KMS-11 (cell line): ENCODE data around the gene IL1R1.

Experiments used
- H2AFZ ChIP-seq: fragments of 200-600 bp; sonication (generic); 2 replicates; pipeline ENCODE4 v1.6.1; 2016; ENCODE audit warnings: antibody characterized with exemption, mixed run types, low read depth
- H3K27ac ChIP-seq: fragments of 200-600 bp; sonication (generic); 2 replicates; pipeline ENCODE4 v1.6.1; 2016; ENCODE audit warnings: mild to moderate bottlenecking, mixed run types
- H3K27me3 ChIP-seq: fragments of 200-600 bp; sonication (generic); 2 replicates; pipeline ENCODE4 v1.6.1; 2017; ENCODE audit warnings: mild to moderate bottlenecking, low read depth, mixed run types, moderate library complexity; ENCODE audit not compliant: insufficient read depth
- H3K36me3 ChIP-seq: fragments of 200-600 bp; sonication (generic); 2 replicates; pipeline ENCODE4 v1.6.1; 2017; ENCODE audit warnings: mild to moderate bottlenecking, mixed run types; ENCODE audit not compliant: insufficient read depth
- H3K4me1 ChIP-seq: fragments of 200-600 bp; sonication (generic); 2 replicates; pipeline ENCODE4 v1.6.1; 2016; ENCODE audit warnings: mild to moderate bottlenecking, low read depth, mixed run types; ENCODE audit not compliant: poor library complexity, severe bottlenecking
- H3K4me2 ChIP-seq: fragments of 200-600 bp; sonication (generic); 2 replicates; pipeline ENCODE4 v1.7.0; 2016; ENCODE audit warnings: mild to moderate bottlenecking, mixed run types
- H3K4me3 ChIP-seq: fragments of 200-600 bp; sonication (generic); IDR thresholded peaks from 2 replicates; pipeline ENCODE4 v1.6.1; 2017; ENCODE audit warnings: low read depth, low read length, mixed read lengths; ENCODE audit not compliant: insufficient read depth
- H3K79me2 ChIP-seq: fragments of 200-600 bp; sonication (generic); 2 replicates; pipeline ENCODE4 v1.6.1; 2016; ENCODE audit warnings: low read depth, mixed run types; ENCODE audit not compliant: insufficient read depth
- H3K9ac ChIP-seq: fragments of 200-600 bp; sonication (generic); 2 replicates; pipeline ENCODE4 v1.6.1; 2016; ENCODE audit warnings: mild to moderate bottlenecking, mixed run types
- H4K20me1 ChIP-seq: fragments of 200-600 bp; sonication (generic); 2 replicates; pipeline ENCODE4 v1.6.1; 2016; ENCODE audit warnings: mild to moderate bottlenecking, mixed run types; ENCODE audit not compliant: insufficient read depth
- TF ChIP-seq, protein P1 (sequence below): fragments of 200-600 bp; sonication (generic); conservative IDR thresholded peaks from 2 replicates; pipeline ENCODE4 v1.6.1; 2017; ENCODE audit warnings: low read depth, mild to moderate bottlenecking, antibody characterized with exemption, low read length, moderate library complexity, mixed read lengths

The IL1R1 gene

DNA sequence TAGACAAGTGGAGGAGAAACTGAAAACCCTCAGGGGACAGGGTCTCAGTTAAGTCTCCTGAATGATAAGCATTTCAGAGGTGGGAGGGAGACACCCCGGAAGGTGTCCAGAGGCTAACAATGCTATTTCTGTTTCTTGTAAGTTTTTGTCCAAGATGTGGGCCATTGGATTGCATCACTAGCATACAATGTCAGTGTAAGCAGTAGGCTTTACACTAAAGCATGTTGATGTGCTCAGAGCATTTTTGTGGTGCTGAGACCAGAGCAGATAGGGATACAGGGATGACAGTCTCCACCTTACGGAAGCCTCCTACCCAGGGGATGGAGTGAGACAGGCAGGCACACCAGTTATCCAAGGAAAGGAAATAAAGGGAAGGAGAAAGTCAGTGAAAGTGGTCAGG, 2.2 kb upstream of the IL1R1 start:
- Histone ChIP-seq H3K4me3 (no peak overlapping the region), H3K36me3 (no peaks in the 10 kb centered on the region), H4K20me1 (no peaks in the 10 kb centered on the region), H2AFZ (no peak overlapping the region), H3K9ac (no peak overlapping the region), H3K4me1 (no peaks in the 10 kb centered on the region), H3K27ac (no peak overlapping the region), H3K4me2 (no peak overlapping the region), H3K79me2 (no peaks in the 10 kb centered on the region), H3K27me3 (no peaks in the 10 kb centered on the region)
- TF ChIP-seq, protein P1, sequence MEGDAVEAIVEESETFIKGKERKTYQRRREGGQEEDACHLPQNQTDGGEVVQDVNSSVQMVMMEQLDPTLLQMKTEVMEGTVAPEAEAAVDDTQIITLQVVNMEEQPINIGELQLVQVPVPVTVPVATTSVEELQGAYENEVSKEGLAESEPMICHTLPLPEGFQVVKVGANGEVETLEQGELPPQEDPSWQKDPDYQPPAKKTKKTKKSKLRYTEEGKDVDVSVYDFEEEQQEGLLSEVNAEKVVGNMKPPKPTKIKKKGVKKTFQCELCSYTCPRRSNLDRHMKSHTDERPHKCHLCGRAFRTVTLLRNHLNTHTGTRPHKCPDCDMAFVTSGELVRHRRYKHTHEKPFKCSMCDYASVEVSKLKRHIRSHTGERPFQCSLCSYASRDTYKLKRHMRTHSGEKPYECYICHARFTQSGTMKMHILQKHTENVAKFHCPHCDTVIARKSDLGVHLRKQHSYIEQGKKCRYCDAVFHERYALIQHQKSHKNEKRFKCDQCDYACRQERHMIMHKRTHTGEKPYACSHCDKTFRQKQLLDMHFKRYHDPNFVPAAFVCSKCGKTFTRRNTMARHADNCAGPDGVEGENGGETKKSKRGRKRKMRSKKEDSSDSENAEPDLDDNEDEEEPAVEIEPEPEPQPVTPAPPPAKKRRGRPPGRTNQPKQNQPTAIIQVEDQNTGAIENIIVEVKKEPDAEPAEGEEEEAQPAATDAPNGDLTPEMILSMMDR: no peak

DNA sequence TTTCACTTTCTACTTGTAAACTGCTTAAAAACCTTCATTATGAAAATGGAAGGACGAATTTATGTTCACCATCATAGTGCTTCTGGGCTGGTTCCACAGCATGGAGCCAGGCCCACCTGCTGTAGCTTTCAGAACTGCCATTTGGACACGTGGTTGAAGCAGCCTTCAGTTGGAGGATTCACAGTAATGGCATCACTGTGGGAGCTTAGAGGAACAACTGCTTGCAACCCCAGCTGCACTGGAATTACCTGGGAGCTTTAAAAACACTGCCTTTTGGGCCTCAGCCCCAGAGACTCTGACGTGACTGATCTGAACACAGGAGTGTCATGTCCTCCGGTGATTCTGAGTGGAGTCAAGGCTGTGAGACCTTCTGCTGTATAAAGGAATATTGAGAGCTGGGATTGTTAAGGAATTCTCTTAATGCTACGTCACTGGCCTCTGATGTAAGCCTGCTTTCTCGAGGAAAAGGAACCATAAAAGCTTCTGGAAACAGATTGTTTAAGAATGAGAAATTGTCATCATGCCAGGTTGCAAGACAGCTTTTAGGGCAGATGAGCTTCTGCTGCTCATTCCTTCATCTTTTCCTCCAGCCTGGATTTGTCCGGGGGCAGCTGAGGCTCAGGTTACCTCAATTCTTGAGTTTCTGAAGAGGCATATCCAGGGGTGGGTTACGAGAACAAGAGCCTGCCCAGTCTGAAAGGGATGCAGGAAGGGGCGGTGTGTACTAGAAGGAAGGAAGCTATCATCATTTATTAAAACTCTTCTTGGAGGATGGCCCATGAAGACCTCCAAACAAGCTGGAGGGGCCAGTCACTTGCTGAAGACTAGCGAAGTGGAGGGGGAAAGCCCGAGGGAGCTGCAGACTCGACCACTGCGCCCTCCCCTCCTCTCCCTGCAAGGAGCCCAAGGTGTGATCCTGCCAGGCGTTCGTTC, 1.3 kb upstream of the IL1R1 start:
- H4K20me1 ChIP-seq: no peaks in the 10 kb centered on the region
- no peaks in the 10 kb centered on the region for H3K36me3 ChIP-seq
- no peak overlapping the region for H2AFZ ChIP-seq
- H3K4me3 ChIP-seq: no peak overlapping the region
- H3K4me2 ChIP-seq: no peak overlapping the region
- no peak overlapping the region for H3K9ac ChIP-seq
- H3K27ac ChIP-seq: no peak overlapping the region
- TF ChIP-seq, protein P1: no peak
- no peaks in the 10 kb centered on the region for H3K4me1 ChIP-seq
- no peaks in the 10 kb centered on the region for H3K27me3 ChIP-seq
- H3K79me2 ChIP-seq: no peaks in the 10 kb centered on the region

- Histone ChIP-seq H3K4me2 (no peak overlapping the region), H3K36me3 (no peaks in the 10 kb centered on the region), H4K20me1 (no peaks in the 10 kb centered on the region), H3K4me1 (no peaks in the 10 kb centered on the region), H3K9ac (no peak overlapping the region), H3K79me2 (no peaks in the 10 kb centered on the region), H3K27ac (no peak overlapping the region), H2AFZ (no peak overlapping the region), H3K4me3 (no peak overlapping the region), H3K27me3 (no peaks in the 10 kb centered on the region)
- TF ChIP-seq, protein P1: no peak
These were observed 393 bp downstream of the IL1R1 start for GRCh38 chr2:102142829-102143449.

DNA sequence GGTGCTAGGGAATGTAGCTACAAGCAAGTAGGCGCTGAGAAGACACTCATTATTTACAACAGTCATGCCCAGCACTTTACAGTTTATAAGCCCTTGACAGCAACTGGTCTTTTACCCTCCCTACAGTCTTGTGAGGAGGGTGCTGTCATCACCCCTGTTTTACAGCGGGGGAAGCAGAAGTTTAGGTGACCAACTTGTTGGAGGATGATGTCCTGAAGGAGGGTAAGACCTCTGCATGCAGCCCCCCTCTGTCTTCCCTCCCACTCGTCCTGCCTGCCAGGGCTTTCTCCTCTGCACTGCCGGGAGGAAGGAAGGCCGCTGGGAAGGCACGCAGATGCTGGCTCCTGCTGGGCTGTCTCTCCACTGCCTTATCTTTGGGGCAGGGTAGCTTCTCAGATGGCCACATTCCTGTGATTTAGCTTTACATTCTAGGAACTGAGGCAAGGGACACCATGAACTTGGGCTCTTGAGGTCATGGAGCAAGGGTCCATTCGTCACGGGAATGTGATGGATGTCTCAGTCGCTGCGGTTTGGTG, 972 bp downstream of the IL1R1 start:
- Histone ChIP-seq H3K4me1 (no peaks in the 10 kb centered on the region), H3K4me3 (no peak overlapping the region), H2AFZ (no peak overlapping the region), H3K27ac (no peak overlapping the region), H3K27me3 (no peaks in the 10 kb centered on the region), H3K9ac (no peak overlapping the region), H3K36me3 (no peaks in the 10 kb centered on the region), H3K79me2 (no peaks in the 10 kb centered on the region), H3K4me2 (no peak overlapping the region), H4K20me1 (no peaks in the 10 kb centered on the region)
- TF ChIP-seq, protein P1: no peak
